Activated T-helper 1 cell treated with anti-CD3 and anti-CD28 coated beads, Interleukin-12 subunit alpha, Interleukin-12 subunit beta, Interleukin-2, Interleukin-4 antibody, amounts not matched to agents 30 ng/mL and 10 ng/mL and 1 ng/mL, durations not matched to agents 14 hours and 24 hours and 36 hours (primary cell): Measurements from ENCODE around the gene ST8SIA1. TPM values are rescaled to one million over a fixed set of nuclear protein-coding genes. Genes with fewer than 3 reads are reported as not detected.

Experiments
- DNase-seq: peaks from one replicate; pipeline ENCODE4 v3.0.0; 2021; ENCODE audit warnings: low spot score
- H3K27ac Mint-ChIP-seq: one replicate; pipeline ENCODE4 v1.8.0; 2021; ENCODE audit warnings: mild to moderate bottlenecking, mixed read lengths
- H3K27me3 Mint-ChIP-seq: one replicate; pipeline ENCODE4 v1.8.0; 2022; ENCODE audit warnings: mild to moderate bottlenecking, moderate library complexity, mixed read lengths; ENCODE audit not compliant: insufficient read depth
- H3K36me3 Mint-ChIP-seq: one replicate; pipeline ENCODE4 v1.8.0; 2021; ENCODE audit warnings: low read depth, mixed read lengths
- H3K4me1 Mint-ChIP-seq: one replicate; pipeline ENCODE4 v1.8.0; 2021; ENCODE audit warnings: low read depth, mixed read lengths
- H3K4me3 Mint-ChIP-seq: one replicate; pipeline ENCODE4 v1.8.0; 2021; ENCODE audit warnings: mild to moderate bottlenecking, moderate library complexity, mixed read lengths
- H3K9me3 Mint-ChIP-seq: one replicate; pipeline ENCODE4 v1.8.0; 2021; ENCODE audit warnings: mixed read lengths
- intact Hi-C: fragments of 100-400 bp; cut with micrococcal nuclease; formaldehyde crosslinking; loops from one replicate; pipeline ENCODE4 v1.15.1; 2024
- total RNA-seq: library from RNA; stranded (reverse); gene quantifications from 2 replicates; pipeline ENCODE4 v1.2.3, GENCODE V29; 2022

The ST8SIA1 gene
- total RNA-seq, 1 donor from 2014 or later: 0.57 TPM

- no peak for DNase-seq
- Mint-ChIP-seq H3K4me1 (no peaks in the 10 kb centered on the region), H3K4me3 (no peak overlapping the region), H3K9me3 (no peaks in the 10 kb centered on the region), H3K36me3 (no peaks in the 10 kb centered on the region), H3K27ac (no peak overlapping the region), H3K27me3 (no peaks in the 10 kb centered on the region)
- intact Hi-C loops: no loop called here
These were observed 65.5 kb downstream of the ST8SIA1 start for GRCh38 chr12:22268973-22269372.

GRCh38 chr12:22268406-22268805 is 66.1 kb downstream of the ST8SIA1 start:
- intact Hi-C loops: no loop called here
- H3K27me3 Mint-ChIP-seq: no peaks in the 10 kb centered on the region
- H3K36me3 Mint-ChIP-seq: no peaks in the 10 kb centered on the region
- H3K9me3 Mint-ChIP-seq: no peaks in the 10 kb centered on the region
- no peak for DNase-seq
- H3K27ac Mint-ChIP-seq: no peak overlapping the region
- H3K4me1 Mint-ChIP-seq: no peaks in the 10 kb centered on the region
- H3K4me3 Mint-ChIP-seq: no peak overlapping the region

GRCh38 chr12:22266101-22266500 is 68.4 kb downstream of the ST8SIA1 start:
- Mint-ChIP-seq H3K4me1 (no peaks in the 10 kb centered on the region), H3K9me3 (no peaks in the 10 kb centered on the region)

GRCh38 chr12:22264380-22264779 is 70.1 kb downstream of the ST8SIA1 start:
- no peak overlapping the region for H3K27ac Mint-ChIP-seq
- intact Hi-C loops: no loop called here

More at GRCh38 chr12:22266101-22266500, 68.4 kb downstream of the ST8SIA1 start:
- no peaks in the 10 kb centered on the region for H3K27me3 Mint-ChIP-seq
- no peaks in the 10 kb centered on the region for H3K36me3 Mint-ChIP-seq
- H3K27ac Mint-ChIP-seq: no peak overlapping the region
- intact Hi-C loops: no loop called here
- no peak for DNase-seq
- H3K4me3 Mint-ChIP-seq: no peak overlapping the region

GRCh38 chr12:22262309-22262708 is 72.2 kb downstream of the ST8SIA1 start:
- H3K4me1 Mint-ChIP-seq: no peaks in the 10 kb centered on the region
- no peaks in the 10 kb centered on the region for H3K9me3 Mint-ChIP-seq
- no peak for DNase-seq
- H3K36me3 Mint-ChIP-seq: no peaks in the 10 kb centered on the region
- intact Hi-C loops: no loop called here
- H3K27me3 Mint-ChIP-seq: no peaks in the 10 kb centered on the region
- no peak overlapping the region for H3K4me3 Mint-ChIP-seq
- no peak overlapping the region for H3K27ac Mint-ChIP-seq

More at GRCh38 chr12:22264380-22264779, 70.1 kb downstream of the ST8SIA1 start:
- Mint-ChIP-seq H3K4me1 (no peaks in the 10 kb centered on the region), H3K36me3 (no peaks in the 10 kb centered on the region), H3K4me3 (no peak overlapping the region), H3K27me3 (no peaks in the 10 kb centered on the region), H3K9me3 (no peaks in the 10 kb centered on the region)
- no peak for DNase-seq

GRCh38 chr12:22257100-22257499 is 77.4 kb downstream of the ST8SIA1 start:
- Mint-ChIP-seq H3K9me3 (no peaks in the 10 kb centered on the region), H3K27ac (no peak overlapping the region), H3K36me3 (no peaks in the 10 kb centered on the region), H3K27me3 (peaks cover 2% of the 10 kb centered on the region), H3K4me1 (no peaks in the 10 kb centered on the region), H3K4me3 (no peak overlapping the region)
- intact Hi-C loops: no loop called here
- DNase-seq: no peak

- Mint-ChIP-seq H3K4me1 (no peaks in the 10 kb centered on the region), H3K27ac (no peak overlapping the region), H3K9me3 (no peaks in the 10 kb centered on the region), H3K27me3 (peaks cover 2% of the 10 kb centered on the region), H3K4me3 (no peak overlapping the region), H3K36me3 (no peaks in the 10 kb centered on the region)
- no peak for DNase-seq
- intact Hi-C loops: no loop called here
These were observed 77.9 kb downstream of the ST8SIA1 start for GRCh38 chr12:22256605-22257004.

- intact Hi-C loops: no loop called here
- Mint-ChIP-seq H3K4me1 (no peaks in the 10 kb centered on the region), H3K36me3 (no peaks in the 10 kb centered on the region), H3K4me3 (no peak overlapping the region), H3K27me3 (peaks cover 3% of the 10 kb centered on the region), H3K27ac (no peak overlapping the region), H3K9me3 (no peaks in the 10 kb centered on the region)
- no peak for DNase-seq
These were observed 78.5 kb downstream of the ST8SIA1 start for GRCh38 chr12:22256041-22256441.

GRCh38 chr12:22255097-22255496 is 79.4 kb downstream of the ST8SIA1 start:
- H3K27ac Mint-ChIP-seq: no peak overlapping the region
- H3K4me3 Mint-ChIP-seq: no peak overlapping the region
- peaks cover 5% of the 10 kb centered on the region for H3K27me3 Mint-ChIP-seq
- no peaks in the 10 kb centered on the region for H3K9me3 Mint-ChIP-seq
- no peaks in the 10 kb centered on the region for H3K4me1 Mint-ChIP-seq
- no peaks in the 10 kb centered on the region for H3K36me3 Mint-ChIP-seq
- no peak for DNase-seq
- intact Hi-C loops: no loop called here

- intact Hi-C loops: no loop called here
- Mint-ChIP-seq H3K4me3 (no peak overlapping the region), H3K9me3 (no peaks in the 10 kb centered on the region), H3K27me3 (peaks cover 5% of the 10 kb centered on the region), H3K4me1 (no peaks in the 10 kb centered on the region), H3K27ac (no peak overlapping the region), H3K36me3 (no peaks in the 10 kb centered on the region)
- DNase-seq: no peak
These were observed 80.0 kb downstream of the ST8SIA1 start for GRCh38 chr12:22254478-22254877.

GRCh38 chr12:22252057-22252456 is 82.5 kb downstream of the ST8SIA1 start:
- Mint-ChIP-seq H3K27ac (no peak overlapping the region), H3K27me3 (peaks cover 9% of the 10 kb centered on the region), H3K9me3 (no peaks in the 10 kb centered on the region), H3K4me3 (no peak overlapping the region), H3K36me3 (no peaks in the 10 kb centered on the region), H3K4me1 (no peaks in the 10 kb centered on the region)
- intact Hi-C loops: no loop called here
- DNase-seq: no peak

GRCh38 chr12:22250762-22251161 is 83.7 kb downstream of the ST8SIA1 start:
- peaks cover 8% of the 10 kb centered on the region for H3K27me3 Mint-ChIP-seq
- no peak overlapping the region for H3K27ac Mint-ChIP-seq
- H3K36me3 Mint-ChIP-seq: no peaks in the 10 kb centered on the region
- no peak for DNase-seq
- H3K4me3 Mint-ChIP-seq: no peak overlapping the region
- no peaks in the 10 kb centered on the region for H3K4me1 Mint-ChIP-seq
- intact Hi-C loops: no loop called here
- no peaks in the 10 kb centered on the region for H3K9me3 Mint-ChIP-seq

- Mint-ChIP-seq H3K27ac (no peak overlapping the region), H3K4me3 (no peak overlapping the region), H3K9me3 (no peaks in the 10 kb centered on the region), H3K4me1 (no peaks in the 10 kb centered on the region), H3K36me3 (no peaks in the 10 kb centered on the region), H3K27me3 (peaks cover 8% of the 10 kb centered on the region)
- intact Hi-C loops: no loop called here
- DNase-seq: no peak
These were observed 85.9 kb downstream of the ST8SIA1 start for GRCh38 chr12:22248571-22249115.

GRCh38 chr12:22248121-22248520 is 86.4 kb downstream of the ST8SIA1 start:
- no peak overlapping the region for H3K27ac Mint-ChIP-seq
- no peak for DNase-seq
- no peaks in the 10 kb centered on the region for H3K36me3 Mint-ChIP-seq
- no peak overlapping the region for H3K4me3 Mint-ChIP-seq
- intact Hi-C loops: no loop called here
- peaks cover 8% of the 10 kb centered on the region for H3K27me3 Mint-ChIP-seq
- H3K4me1 Mint-ChIP-seq: no peaks in the 10 kb centered on the region
- no peaks in the 10 kb centered on the region for H3K9me3 Mint-ChIP-seq
